Lower leg skin (tissue), 3 donors: ENCODE data around the gene GRIK2.

Source experiments
- POLR2A ChIP-seq, 2 donors: fragments of 450-650 bp; IDR thresholded peaks; one replicate each; pipeline ENCODE4 v1.6.1; 2016 to 2017; ENCODE audit warnings: antibody characterized with exemption in 2 of 2, mild to moderate bottlenecking in 1 of 2, moderate library complexity in 1 of 2
- TF ChIP-seq, protein P1 (sequence below), 3 donors: fragments of 450-650 bp; IDR thresholded peaks; one replicate each; pipeline ENCODE4 v1.5.1; 2016; ENCODE audit warnings: antibody characterized with exemption in 3 of 3, mild to moderate bottlenecking in 3 of 3, moderate library complexity in 2 of 3

DNA sequence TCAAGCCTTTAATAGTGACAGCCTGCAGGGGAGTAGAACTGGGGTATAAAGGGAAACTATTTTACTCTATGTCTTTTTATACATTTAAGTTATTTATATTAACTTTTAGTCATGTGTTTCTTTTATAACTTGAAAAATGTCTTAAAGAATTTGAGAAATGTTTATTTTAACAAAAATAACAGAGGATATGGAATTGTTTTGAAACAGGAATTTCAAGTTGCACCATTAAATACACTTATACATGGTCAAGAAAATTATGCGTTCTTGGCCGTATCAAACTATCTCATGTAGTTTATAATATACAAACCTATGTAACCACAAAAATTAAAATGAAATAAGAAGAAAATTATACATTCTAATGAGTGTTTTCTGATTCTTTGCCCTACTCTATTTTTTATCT is 282.7 kb downstream of the GRIK2 start:
- TF ChIP-seq, protein P1, sequence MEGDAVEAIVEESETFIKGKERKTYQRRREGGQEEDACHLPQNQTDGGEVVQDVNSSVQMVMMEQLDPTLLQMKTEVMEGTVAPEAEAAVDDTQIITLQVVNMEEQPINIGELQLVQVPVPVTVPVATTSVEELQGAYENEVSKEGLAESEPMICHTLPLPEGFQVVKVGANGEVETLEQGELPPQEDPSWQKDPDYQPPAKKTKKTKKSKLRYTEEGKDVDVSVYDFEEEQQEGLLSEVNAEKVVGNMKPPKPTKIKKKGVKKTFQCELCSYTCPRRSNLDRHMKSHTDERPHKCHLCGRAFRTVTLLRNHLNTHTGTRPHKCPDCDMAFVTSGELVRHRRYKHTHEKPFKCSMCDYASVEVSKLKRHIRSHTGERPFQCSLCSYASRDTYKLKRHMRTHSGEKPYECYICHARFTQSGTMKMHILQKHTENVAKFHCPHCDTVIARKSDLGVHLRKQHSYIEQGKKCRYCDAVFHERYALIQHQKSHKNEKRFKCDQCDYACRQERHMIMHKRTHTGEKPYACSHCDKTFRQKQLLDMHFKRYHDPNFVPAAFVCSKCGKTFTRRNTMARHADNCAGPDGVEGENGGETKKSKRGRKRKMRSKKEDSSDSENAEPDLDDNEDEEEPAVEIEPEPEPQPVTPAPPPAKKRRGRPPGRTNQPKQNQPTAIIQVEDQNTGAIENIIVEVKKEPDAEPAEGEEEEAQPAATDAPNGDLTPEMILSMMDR (IDR thresholded peaks at IDR 0.05): no peak
- no peak for TF ChIP-seq POLR2A (IDR thresholded peaks at IDR 0.05)
